Upper lobe of left lung (tissue), 6 donors: ENCODE results near the gene LRRTM1. TPM values are rescaled to one million over a fixed set of nuclear protein-coding genes. Genes with fewer than 3 reads are reported as not detected.

Experiments used
- ATAC-seq, 2 donors: fragments of 200-7000 bp; cut with Tn5 transposase; one replicate each; pipeline ENCODE4 v1.9.1; 2022; ENCODE audit warnings: mild to moderate bottlenecking in 2 of 2, moderate library complexity in 2 of 2; ENCODE audit not compliant: low FRiP score in 2 of 2
- DNase-seq, 2 donors: peaks; one replicate each; pipeline ENCODE4 v3.0.0-alpha.2; 2019 to 2020
- H3K27ac ChIP-seq, 4 donors: fragments of 200-600 bp; sonication (generic); one replicate each; pipeline ENCODE4 v1.5.1; 2016 to 2019
- H3K27me3 ChIP-seq, 4 donors: fragments of 200-600 bp; sonication (generic); one replicate each; pipeline ENCODE4 v1.5.1; 2017 to 2019
- H3K36me3 ChIP-seq, 4 donors: fragments of 200-600 bp; sonication (generic); one replicate each; pipeline ENCODE4 v1.5.1; 2016 to 2019
- H3K4me1 ChIP-seq, 4 donors: fragments of 200-600 bp; sonication (generic); one replicate each; pipeline ENCODE4 v1.5.1; 2018 to 2019
- H3K4me3 ChIP-seq, 4 donors: fragments of 200-600 bp; sonication (generic); one replicate each; pipeline ENCODE4 v1.5.1; 2017 to 2019; ENCODE audit warnings: mild to moderate bottlenecking in 2 of 4, moderate library complexity in 1 of 4
- H3K9me3 ChIP-seq, 4 donors: fragments of 200-600 bp; sonication (generic); one replicate each; pipeline ENCODE4 v1.5.1; 2018 to 2019
- EP300 ChIP-seq, 4 donors: sonication (generic); formaldehyde crosslinking; IDR thresholded peaks; one replicate each; pipeline ENCODE4 v1.5.1; 2017; ENCODE audit warnings: antibody characterized with exemption in 4 of 4, control low read depth in 2 of 4
- POLR2A ChIP-seq, 4 donors: fragments of 450-650 bp; IDR thresholded peaks; one replicate each; pipeline ENCODE4 v1.5.1; 2016 to 2017; ENCODE audit warnings: antibody characterized with exemption in 4 of 4, mild to moderate bottlenecking in 2 of 4
- POLR2AphosphoS5 ChIP-seq, 2 donors: sonication (generic); formaldehyde crosslinking; IDR thresholded peaks; one replicate each; pipeline ENCODE4 v1.5.1; 2017; ENCODE audit warnings: antibody characterized with exemption in 2 of 2
- WGBS, 2 donors: methylation state at CpG; one replicate each; pipeline ENCODE4 v1.1.5; 2017 to 2018; 5-methylcytosine and 5-hydroxymethylcytosine counted together
- total RNA-seq, 6 donors: library from RNA; depleted of rRNA in 4 of 6; stranded (reverse); fragments of >200 nt in 4 of 6; gene quantifications; one replicate each; pipeline versions ENCODE4 v1.1.0 to v1.2.1, GENCODE V29; 2016 to 2021
- TF ChIP-seq, protein P1 (sequence below), 6 experiments: fragments of 450-650 bp in 4 of 6; fragments of 200-600 bp in 2 of 6; sonication (generic) in 2 of 6; IDR thresholded peaks; one replicate each; pipeline ENCODE4 v1.5.1; 2016 to 2019; ENCODE audit warnings: antibody characterized with exemption in 6 of 6
- donor health status: DM: no; HTN: no; CAD: no; lungs with moderate emphysema.
- donor health status: DM: no; HTN: yes; CAD: no; lungs with severe emphysema.

The LRRTM1 gene
- total RNA-seq, 6 donors from 2014 or later: 0.22 to 0.40 TPM; not detected in 4

- Histone ChIP-seq H3K9me3 (no peaks in the 10 kb centered on the region), H3K27ac (no peak overlapping the region), H3K36me3 (no peaks in the 10 kb centered on the region), H3K4me3 (no peak overlapping the region), H3K27me3 (no peaks in the 10 kb centered on the region), H3K4me1 (no peaks in the 10 kb centered on the region)
- TF ChIP-seq EP300 (IDR thresholded peaks at IDR 0.05) (no peak), POLR2AphosphoS5 (IDR thresholded peaks at IDR 0.05) (no peak), POLR2A (IDR thresholded peaks at IDR 0.05) (no peak)
- TF ChIP-seq, protein P1, sequence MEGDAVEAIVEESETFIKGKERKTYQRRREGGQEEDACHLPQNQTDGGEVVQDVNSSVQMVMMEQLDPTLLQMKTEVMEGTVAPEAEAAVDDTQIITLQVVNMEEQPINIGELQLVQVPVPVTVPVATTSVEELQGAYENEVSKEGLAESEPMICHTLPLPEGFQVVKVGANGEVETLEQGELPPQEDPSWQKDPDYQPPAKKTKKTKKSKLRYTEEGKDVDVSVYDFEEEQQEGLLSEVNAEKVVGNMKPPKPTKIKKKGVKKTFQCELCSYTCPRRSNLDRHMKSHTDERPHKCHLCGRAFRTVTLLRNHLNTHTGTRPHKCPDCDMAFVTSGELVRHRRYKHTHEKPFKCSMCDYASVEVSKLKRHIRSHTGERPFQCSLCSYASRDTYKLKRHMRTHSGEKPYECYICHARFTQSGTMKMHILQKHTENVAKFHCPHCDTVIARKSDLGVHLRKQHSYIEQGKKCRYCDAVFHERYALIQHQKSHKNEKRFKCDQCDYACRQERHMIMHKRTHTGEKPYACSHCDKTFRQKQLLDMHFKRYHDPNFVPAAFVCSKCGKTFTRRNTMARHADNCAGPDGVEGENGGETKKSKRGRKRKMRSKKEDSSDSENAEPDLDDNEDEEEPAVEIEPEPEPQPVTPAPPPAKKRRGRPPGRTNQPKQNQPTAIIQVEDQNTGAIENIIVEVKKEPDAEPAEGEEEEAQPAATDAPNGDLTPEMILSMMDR (IDR thresholded peaks at IDR 0.05): no peak
- ATAC-seq: no peak
- WGBS, 2 donors: 87 to 89% methylated on average over 5 of the region's 5 CpGs
- DNase-seq: no peak
Measured at GRCh38 chr2:80269806-80270205, 34.7 kb downstream of the LRRTM1 start.

DNA sequence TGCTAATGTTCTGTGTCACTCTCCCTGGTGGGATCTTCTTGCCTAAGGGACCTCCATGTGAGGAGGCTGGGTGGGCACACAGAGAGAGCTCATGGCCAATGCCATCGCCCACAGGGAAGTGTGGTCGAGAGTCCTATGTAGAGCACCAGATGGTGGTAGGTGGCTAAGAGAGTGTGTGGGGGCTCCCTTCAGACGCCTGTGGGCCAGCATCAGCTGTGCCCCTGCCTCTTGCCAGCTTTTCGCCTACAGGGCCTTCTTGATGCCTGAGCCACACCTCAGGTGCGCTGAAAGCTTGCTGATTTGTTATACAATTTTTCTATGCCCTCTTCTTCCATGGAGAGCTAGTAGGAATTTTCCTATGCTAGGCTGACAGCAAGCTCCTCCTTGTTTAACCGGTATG, 38.3 kb downstream of the LRRTM1 start:
- no peak for TF ChIP-seq EP300 (IDR thresholded peaks at IDR 0.05)
- no peak for TF ChIP-seq POLR2A (IDR thresholded peaks at IDR 0.05)
- TF ChIP-seq, protein P1 (IDR thresholded peaks at IDR 0.05): no peak
- no peak for TF ChIP-seq POLR2AphosphoS5 (IDR thresholded peaks at IDR 0.05)
- no peaks in the 10 kb centered on the region for H3K4me1 ChIP-seq
- ATAC-seq: no peak

GRCh38 chr2:80259292-80259691, 45.3 kb downstream of the LRRTM1 start:
- ATAC-seq (no peak), DNase-seq (no peak)
- Histone ChIP-seq H3K4me1 (peaks cover 0 to 3% (median 0%) of the 10 kb centered on the region in 4 donors), H3K36me3 (no peaks in the 10 kb centered on the region), H3K4me3 (no peak overlapping the region), H3K27me3 (no peaks in the 10 kb centered on the region), H3K9me3 (no peaks in the 10 kb centered on the region), H3K27ac (no peak overlapping the region)
- TF ChIP-seq POLR2AphosphoS5 (IDR thresholded peaks at IDR 0.05) (no peak), EP300 (IDR thresholded peaks at IDR 0.05) (no peak), POLR2A (IDR thresholded peaks at IDR 0.05) (no peak)
- TF ChIP-seq, protein P1 (IDR thresholded peaks at IDR 0.05): no peak
- 76% methylated on average over 3 of the region's 3 CpGs for WGBS, 2 donors

More for the DNA sequence above, 38.3 kb downstream of the LRRTM1 start:
- no peak for DNase-seq
- 87 to 91% methylated on average over 6 of the region's 6 CpGs for WGBS, 2 donors
- no peak overlapping the region for H3K4me3 ChIP-seq
- H3K36me3 ChIP-seq: no peaks in the 10 kb centered on the region
- no peaks in the 10 kb centered on the region for H3K27me3 ChIP-seq
- H3K9me3 ChIP-seq: no peaks in the 10 kb centered on the region
- H3K27ac ChIP-seq: no peak overlapping the region

- no peaks in the 10 kb centered on the region for H3K27me3 ChIP-seq
- no peak for DNase-seq
- peaks cover 0 to 3% (median 0%) of the 10 kb centered on the region in 4 donors for H3K4me1 ChIP-seq
- H3K36me3 ChIP-seq: no peaks in the 10 kb centered on the region
- TF ChIP-seq EP300 (IDR thresholded peaks at IDR 0.05): no peak
- TF ChIP-seq, protein P1 (IDR thresholded peaks at IDR 0.05): no peak
- no peaks in the 10 kb centered on the region for H3K9me3 ChIP-seq
- H3K27ac ChIP-seq: no peak overlapping the region
- WGBS, 2 donors: 91 to 94% methylated on average over 4 to 5 of the region's 5 CpGs
- no peak for ATAC-seq
- no peak overlapping the region for H3K4me3 ChIP-seq
Measured at GRCh38 chr2:80258793-80259192, 45.8 kb downstream of the LRRTM1 start.

GRCh38 chr2:80258341-80258740, 46.2 kb downstream of the LRRTM1 start:
- H3K4me1 ChIP-seq: peaks cover 0 to 3% (median 0%) of the 10 kb centered on the region in 4 donors
- 82 to 88% methylated on average over 5 of the region's 5 CpGs for WGBS, 2 donors
- DNase-seq: no peak
- no peaks in the 10 kb centered on the region for H3K36me3 ChIP-seq
- no peaks in the 10 kb centered on the region for H3K9me3 ChIP-seq
- no peak for ATAC-seq
- no peak overlapping the region for H3K4me3 ChIP-seq
- TF ChIP-seq POLR2AphosphoS5 (IDR thresholded peaks at IDR 0.05): no peak
- no peak for TF ChIP-seq POLR2A (IDR thresholded peaks at IDR 0.05)
- no peaks in the 10 kb centered on the region for H3K27me3 ChIP-seq
- H3K27ac ChIP-seq: no peak overlapping the region
